GM18505 (cell line): ENCODE results near the gene TAF1D.

Source experiments
- ATAC-seq: cut with Tn5 transposase; IDR thresholded peaks from one replicate; pipeline ENCODE4 v1.9.1; 2021; ENCODE audit not compliant: unreplicated experiment
- POLR2A ChIP-seq: IDR thresholded peaks from 4 replicates; pipeline ENCODE4 v1.6.1; 2011; ENCODE audit warnings: borderline replicate concordance; ENCODE audit not compliant: insufficient read depth, insufficient read length; ENCODE audit errors: extremely low read depth

The TAF1D gene

DNA sequence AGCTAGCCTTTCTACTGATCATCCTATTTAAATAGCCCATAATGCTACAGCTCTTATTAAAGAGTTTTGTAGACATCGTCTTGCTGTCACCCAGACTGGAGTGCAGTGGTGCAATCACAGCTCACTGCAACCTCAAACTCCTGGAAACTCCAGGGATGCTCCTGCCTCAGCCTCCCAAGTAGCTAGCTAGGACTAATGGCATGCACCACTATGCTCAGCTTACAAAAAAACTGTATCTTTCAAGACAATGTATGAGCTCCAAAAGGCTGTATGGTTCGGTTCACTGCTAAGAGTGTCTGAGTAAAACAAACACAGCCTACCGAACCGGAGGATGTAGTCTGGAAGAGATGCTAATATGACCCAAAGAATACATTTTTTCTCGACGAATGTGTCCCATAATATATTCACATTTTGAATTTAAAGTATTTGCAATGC is 2.6 kb downstream of the TAF1D start:
- TF ChIP-seq POLR2A: peak; percentile 39
- no peak for ATAC-seq

GRCh38 chr11:93737904-93738612 is 3.2 kb downstream of the TAF1D start:
- no peak for TF ChIP-seq POLR2A
- ATAC-seq: no peak

DNA sequence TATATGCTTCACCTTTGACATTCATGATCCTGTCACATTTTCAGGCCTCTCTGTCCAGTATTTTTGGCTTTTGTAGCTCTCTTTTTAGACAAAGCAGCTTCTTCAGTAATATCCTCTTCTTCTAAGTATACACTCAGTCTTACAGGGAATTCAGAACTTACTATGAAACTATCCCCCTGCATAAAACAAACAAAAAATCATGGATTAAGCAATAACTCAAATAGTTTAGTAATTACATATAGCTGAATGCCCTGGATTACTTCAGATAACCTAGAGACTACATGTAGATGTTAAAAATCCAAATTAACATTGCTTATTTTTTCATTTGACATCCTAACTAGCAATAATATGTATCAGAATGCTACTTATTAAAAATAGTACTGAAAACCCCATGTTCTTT is 5.2 kb downstream of the TAF1D start:
- ATAC-seq: no peak
- no peak for TF ChIP-seq POLR2A

GRCh38 chr11:93735627-93736026 is 5.7 kb downstream of the TAF1D start:
- no peak for TF ChIP-seq POLR2A
- ATAC-seq: no peak

DNA sequence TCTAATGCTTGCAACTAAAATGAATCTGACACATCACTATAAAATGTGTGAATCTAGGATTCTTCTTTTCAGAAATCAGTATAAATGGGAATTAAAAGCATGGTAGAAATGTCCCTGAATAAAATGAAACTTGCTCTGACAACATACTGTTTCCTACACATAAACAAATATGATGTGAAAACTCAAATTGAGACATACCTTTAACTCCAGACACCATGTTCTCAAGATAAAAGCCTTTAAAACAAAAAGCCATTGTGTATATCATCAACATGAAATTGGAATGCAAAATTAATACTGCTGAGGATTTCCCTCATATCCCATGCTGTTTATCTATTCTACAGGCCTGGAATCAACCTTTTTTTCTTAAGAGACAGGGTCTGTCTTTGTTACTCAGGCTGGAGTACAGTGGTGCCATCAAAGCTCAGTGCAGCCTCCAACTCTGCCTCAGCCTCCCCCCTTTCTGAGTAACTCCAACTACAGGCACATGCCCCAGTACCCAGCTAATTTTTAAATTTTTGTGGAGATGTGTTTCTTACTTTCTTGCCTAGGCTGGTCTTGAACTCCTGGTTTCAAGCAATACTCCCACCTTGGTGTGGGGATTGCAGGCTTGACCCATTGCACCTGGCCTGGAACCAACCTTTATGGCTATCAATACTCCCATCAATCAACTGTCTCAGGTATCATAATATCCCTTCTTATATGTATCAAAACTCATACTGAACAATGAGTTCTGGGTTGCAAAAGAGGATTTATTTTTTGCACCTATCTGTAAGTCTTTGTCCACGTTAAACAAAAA is 6.7 kb downstream of the TAF1D start:
- TF ChIP-seq POLR2A: peak; percentile 46
- no peak for ATAC-seq

DNA sequence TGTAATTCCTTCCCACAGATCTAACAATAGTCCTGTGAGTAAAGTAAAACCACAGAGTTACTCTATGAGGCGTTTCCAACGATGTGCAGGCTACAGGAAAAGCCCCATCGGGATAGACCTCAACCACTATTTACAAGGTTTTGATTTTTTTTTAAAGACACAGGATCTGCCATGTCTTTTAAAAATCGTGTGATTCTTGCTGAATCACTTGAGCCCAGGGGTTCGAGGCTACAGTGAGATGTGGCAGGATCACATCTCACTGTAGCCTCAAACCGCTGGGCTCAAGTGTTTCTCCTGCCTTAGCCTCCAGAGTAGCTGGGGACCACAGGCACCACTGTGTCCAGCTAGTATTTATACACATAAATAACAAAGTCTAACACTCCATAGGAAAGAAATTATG is 7.8 kb downstream of the TAF1D start:
- TF ChIP-seq POLR2A: no peak

DNA sequence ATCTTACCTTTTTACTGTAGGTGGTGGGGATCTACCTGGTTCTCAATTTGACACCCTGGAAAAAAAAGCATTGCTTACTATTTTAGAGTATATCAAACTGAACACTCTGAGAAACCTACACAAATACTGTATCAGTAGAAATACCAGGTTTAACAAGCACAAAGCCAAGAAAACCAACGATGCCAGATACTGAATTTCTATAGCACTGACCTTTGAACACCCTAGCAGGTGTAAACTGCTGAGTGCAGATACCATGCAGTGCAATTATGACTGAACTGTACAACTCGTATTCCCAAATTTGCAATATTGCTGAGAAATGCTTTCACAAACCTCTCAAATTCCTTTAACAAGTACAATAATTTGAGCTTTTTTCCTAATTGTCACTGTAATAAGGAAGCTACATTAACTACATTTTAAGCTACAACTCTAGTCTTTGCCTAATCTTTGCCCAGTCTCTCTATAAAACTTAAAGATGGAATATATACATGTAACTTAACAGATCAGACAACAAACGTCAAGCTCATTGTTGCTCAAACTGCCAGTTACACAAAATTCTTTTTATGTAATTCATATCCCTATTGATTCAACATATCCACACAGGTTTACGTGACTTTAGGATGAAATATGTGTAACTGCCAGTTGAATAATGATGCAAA is 8.9 kb downstream of the TAF1D start:
- no peak for TF ChIP-seq POLR2A
- no peak for ATAC-seq

More for the DNA sequence above, 7.8 kb downstream of the TAF1D start:
- ATAC-seq: no peak

GRCh38 chr11:93730108-93731107 is 10.9 kb downstream of the TAF1D start:
- TF ChIP-seq POLR2A: peak; percentile 49
- ATAC-seq: no peak

- no peak for ATAC-seq
- TF ChIP-seq POLR2A: peak; percentile 57
These were observed 12.1 kb downstream of the TAF1D start for GRCh38 chr11:93729129-93729616.

GRCh38 chr11:93728792-93729128 is 12.5 kb downstream of the TAF1D start:
- no peak for ATAC-seq
- no peak for TF ChIP-seq POLR2A

GRCh38 chr11:93727985-93728791 is 13.1 kb downstream of the TAF1D start:
- no peak for TF ChIP-seq POLR2A
- no peak for ATAC-seq

- TF ChIP-seq POLR2A: no peak
- no peak for ATAC-seq
These were observed 17.2 kb downstream of the TAF1D start for GRCh38 chr11:93724089-93724488.

GRCh38 chr11:93720522-93720921 is 20.8 kb downstream of the TAF1D start:
- no peak for ATAC-seq
- TF ChIP-seq POLR2A: no peak

GRCh38 chr11:93719310-93719709 is 22.0 kb downstream of the TAF1D start:
- TF ChIP-seq POLR2A: no peak
- no peak for ATAC-seq
